Measurements from ENCODE around the gene MTHFD1L.

DNA sequence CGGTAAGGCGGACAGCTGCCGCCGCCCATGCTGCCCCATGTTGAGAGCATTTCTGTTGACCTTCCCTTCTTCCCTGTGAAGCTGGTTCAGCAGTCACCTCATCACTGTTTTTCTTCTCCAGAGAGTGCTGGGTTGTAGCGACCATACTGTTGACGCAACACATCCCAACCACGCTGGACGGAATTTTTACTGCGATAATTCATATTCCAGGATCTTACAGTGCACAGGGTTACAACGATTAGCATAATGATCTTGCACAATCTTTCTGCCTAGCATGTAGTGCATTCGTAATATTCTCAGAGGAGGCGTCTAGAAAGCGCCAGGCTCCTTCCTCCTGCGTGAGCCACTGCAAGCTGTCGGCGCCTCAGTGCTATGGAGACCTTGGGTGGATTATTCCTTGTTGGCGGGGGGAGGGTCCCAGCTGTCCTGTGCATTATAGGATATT lies 137.0 kb downstream of the MTHFD1L start:
- TF ChIP-seq, protein P1, sequence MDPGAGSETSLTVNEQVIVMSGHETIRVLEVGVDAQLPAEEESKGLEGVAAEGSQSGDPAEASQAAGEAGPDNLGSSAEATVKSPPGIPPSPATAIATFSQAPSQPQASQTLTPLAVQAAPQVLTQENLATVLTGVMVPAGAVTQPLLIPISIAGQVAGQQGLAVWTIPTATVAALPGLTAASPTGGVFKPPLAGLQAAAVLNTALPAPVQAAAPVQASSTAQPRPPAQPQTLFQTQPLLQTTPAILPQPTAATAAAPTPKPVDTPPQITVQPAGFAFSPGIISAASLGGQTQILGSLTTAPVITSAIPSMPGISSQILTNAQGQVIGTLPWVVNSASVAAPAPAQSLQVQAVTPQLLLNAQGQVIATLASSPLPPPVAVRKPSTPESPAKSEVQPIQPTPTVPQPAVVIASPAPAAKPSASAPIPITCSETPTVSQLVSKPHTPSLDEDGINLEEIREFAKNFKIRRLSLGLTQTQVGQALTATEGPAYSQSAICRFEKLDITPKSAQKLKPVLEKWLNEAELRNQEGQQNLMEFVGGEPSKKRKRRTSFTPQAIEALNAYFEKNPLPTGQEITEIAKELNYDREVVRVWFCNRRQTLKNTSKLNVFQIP (CRISPR knock-in tag; IDR thresholded peaks at IDR 0.05; ENCODE audit: borderline replicate concordance, low read depth): no peak
- TF ChIP-seq, protein P2, sequence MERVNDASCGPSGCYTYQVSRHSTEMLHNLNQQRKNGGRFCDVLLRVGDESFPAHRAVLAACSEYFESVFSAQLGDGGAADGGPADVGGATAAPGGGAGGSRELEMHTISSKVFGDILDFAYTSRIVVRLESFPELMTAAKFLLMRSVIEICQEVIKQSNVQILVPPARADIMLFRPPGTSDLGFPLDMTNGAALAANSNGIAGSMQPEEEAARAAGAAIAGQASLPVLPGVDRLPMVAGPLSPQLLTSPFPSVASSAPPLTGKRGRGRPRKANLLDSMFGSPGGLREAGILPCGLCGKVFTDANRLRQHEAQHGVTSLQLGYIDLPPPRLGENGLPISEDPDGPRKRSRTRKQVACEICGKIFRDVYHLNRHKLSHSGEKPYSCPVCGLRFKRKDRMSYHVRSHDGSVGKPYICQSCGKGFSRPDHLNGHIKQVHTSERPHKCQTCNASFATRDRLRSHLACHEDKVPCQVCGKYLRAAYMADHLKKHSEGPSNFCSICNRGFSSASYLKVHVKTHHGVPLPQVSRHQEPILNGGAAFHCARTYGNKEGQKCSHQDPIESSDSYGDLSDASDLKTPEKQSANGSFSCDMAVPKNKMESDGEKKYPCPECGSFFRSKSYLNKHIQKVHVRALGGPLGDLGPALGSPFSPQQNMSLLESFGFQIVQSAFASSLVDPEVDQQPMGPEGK (CRISPR knock-in tag; IDR thresholded peaks at IDR 0.05; ENCODE audit: borderline replicate concordance): no peak
- TF ChIP-seq CSDC2 (CRISPR knock-in tag; IDR thresholded peaks at IDR 0.05) (no peak), ZNF8 (CRISPR knock-in tag; IDR thresholded peaks at IDR 0.05) (no peak), ZNF565 (CRISPR knock-in tag; conservative IDR thresholded peaks at IDR 0.05; ENCODE audit: low read depth) (no peak), ZNF70 (CRISPR knock-in tag; IDR thresholded peaks at IDR 0.05) (no peak), ZFP3 (CRISPR knock-in tag; IDR thresholded peaks at IDR 0.05) (no peak), RARB (CRISPR knock-in tag; IDR thresholded peaks at IDR 0.05) (no peak), PPARA (CRISPR knock-in tag; IDR thresholded peaks at IDR 0.05; ENCODE audit: borderline replicate concordance) (no peak), TOX (CRISPR knock-in tag; IDR thresholded peaks at IDR 0.05; ENCODE audit: borderline replicate concordance) (no peak), ARNTL (CRISPR knock-in tag; IDR thresholded peaks at IDR 0.05; ENCODE audit: borderline replicate concordance, low read depth) (no peak), BACH2 (CRISPR knock-in tag; IDR thresholded peaks at IDR 0.05; ENCODE audit: borderline replicate concordance) (no peak), ZFP30 (CRISPR knock-in tag; IDR thresholded peaks at IDR 0.05) (no peak)
- TF ChIP-seq, protein P3, sequence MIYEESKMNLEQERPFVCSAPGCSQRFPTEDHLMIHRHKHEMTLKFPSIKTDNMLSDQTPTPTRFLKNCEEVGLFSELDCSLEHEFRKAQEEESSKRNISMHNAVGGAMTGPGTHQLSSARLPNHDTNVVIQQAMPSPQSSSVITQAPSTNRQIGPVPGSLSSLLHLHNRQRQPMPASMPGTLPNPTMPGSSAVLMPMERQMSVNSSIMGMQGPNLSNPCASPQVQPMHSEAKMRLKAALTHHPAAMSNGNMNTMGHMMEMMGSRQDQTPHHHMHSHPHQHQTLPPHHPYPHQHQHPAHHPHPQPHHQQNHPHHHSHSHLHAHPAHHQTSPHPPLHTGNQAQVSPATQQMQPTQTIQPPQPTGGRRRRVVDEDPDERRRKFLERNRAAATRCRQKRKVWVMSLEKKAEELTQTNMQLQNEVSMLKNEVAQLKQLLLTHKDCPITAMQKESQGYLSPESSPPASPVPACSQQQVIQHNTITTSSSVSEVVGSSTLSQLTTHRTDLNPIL (CRISPR knock-in tag; IDR thresholded peaks at IDR 0.05; ENCODE audit: low read depth): no peak

All from SK-N-SH treated with all-trans-retinoic acid at 6 μM for 48 hours (cell line).